ENCODE data around the gene ALDH2. TPM values are rescaled to one million over a fixed set of nuclear protein-coding genes. Genes with fewer than 3 reads are reported as not detected.
A peak's percentile ranks its signal among the peaks of the same experiment; 100 is the strongest.
"Not testable (repeated sequence)": the region's sequence is repeated elsewhere in the genome, so short reads cannot be mapped to it uniquely, and the experiment has no call there.

ALDH2 gene
- total RNA-seq, 1 donor from 2014 or later, result 68.4 TPM

GRCh38 chr12:111824312-111824711, 57.6 kb downstream of the ALDH2 start:
- H3K4me3 Mint-ChIP-seq (ENCODE audit: unreplicated experiment); H3K36me3 Mint-ChIP-seq (ENCODE audit: unreplicated experiment); H3K27ac Mint-ChIP-seq (ENCODE audit: unreplicated experiment); DNase-seq (ENCODE audit: extremely low spot score, unreplicated experiment); H3K4me1 Mint-ChIP-seq (ENCODE audit: unreplicated experiment); H3K9me3 Mint-ChIP-seq (ENCODE audit: unreplicated experiment): not testable (repeated sequence)
- H3K27me3 Mint-ChIP-seq (ENCODE audit: unreplicated experiment), result peaks cover 57% of the 10 kb centered on the region
- peak; percentile 46 for TF ChIP-seq CTCF (IDR thresholded peaks at IDR 0.05)

- Mint-ChIP-seq H3K4me3 (ENCODE audit: unreplicated experiment) (no peak overlapping the region), H3K4me1 (ENCODE audit: unreplicated experiment) (no peaks in the 10 kb centered on the region), H3K27ac (ENCODE audit: unreplicated experiment) (no peak overlapping the region), H3K9me3 (ENCODE audit: unreplicated experiment) (no peaks in the 10 kb centered on the region), H3K27me3 (ENCODE audit: unreplicated experiment) (peaks cover 47% of the 10 kb centered on the region), H3K36me3 (ENCODE audit: unreplicated experiment) (no peaks in the 10 kb centered on the region)
- no peak for DNase-seq (ENCODE audit: extremely low spot score, unreplicated experiment)
- no peak for TF ChIP-seq CTCF (IDR thresholded peaks at IDR 0.05)
Observed at GRCh38 chr12:111825509-111825908, 58.8 kb downstream of the ALDH2 start.

GRCh38 chr12:111826316-111826715, 59.6 kb downstream of the ALDH2 start:
- Mint-ChIP-seq H3K4me3 (ENCODE audit: unreplicated experiment) (no peak overlapping the region), H3K9me3 (ENCODE audit: unreplicated experiment) (no peaks in the 10 kb centered on the region), H3K27me3 (ENCODE audit: unreplicated experiment) (peaks cover 40% of the 10 kb centered on the region), H3K36me3 (ENCODE audit: unreplicated experiment) (no peaks in the 10 kb centered on the region), H3K4me1 (ENCODE audit: unreplicated experiment) (no peaks in the 10 kb centered on the region), H3K27ac (ENCODE audit: unreplicated experiment) (no peak overlapping the region)
- no peak for DNase-seq (ENCODE audit: extremely low spot score, unreplicated experiment)
- TF ChIP-seq CTCF (IDR thresholded peaks at IDR 0.05), result no peak

GRCh38 chr12:111826992-111827391, 60.3 kb downstream of the ALDH2 start:
- H3K4me3 Mint-ChIP-seq (ENCODE audit: unreplicated experiment), result no peak overlapping the region

GRCh38 chr12:111827907-111828306, 61.2 kb downstream of the ALDH2 start:
- Mint-ChIP-seq H3K36me3 (ENCODE audit: unreplicated experiment) (no peaks in the 10 kb centered on the region), H3K27ac (ENCODE audit: unreplicated experiment) (no peak overlapping the region), H3K27me3 (ENCODE audit: unreplicated experiment) (peaks cover 31% of the 10 kb centered on the region), H3K4me3 (ENCODE audit: unreplicated experiment) (no peak overlapping the region), H3K9me3 (ENCODE audit: unreplicated experiment) (no peaks in the 10 kb centered on the region), H3K4me1 (ENCODE audit: unreplicated experiment) (no peaks in the 10 kb centered on the region)
- no peak for DNase-seq (ENCODE audit: extremely low spot score, unreplicated experiment)
- no peak for TF ChIP-seq CTCF (IDR thresholded peaks at IDR 0.05)

More at GRCh38 chr12:111826992-111827391, 60.3 kb downstream of the ALDH2 start:
- Mint-ChIP-seq H3K4me1 (ENCODE audit: unreplicated experiment) (no peaks in the 10 kb centered on the region), H3K27ac (ENCODE audit: unreplicated experiment) (no peak overlapping the region), H3K27me3 (ENCODE audit: unreplicated experiment) (peaks cover 34% of the 10 kb centered on the region), H3K9me3 (ENCODE audit: unreplicated experiment) (no peaks in the 10 kb centered on the region), H3K36me3 (ENCODE audit: unreplicated experiment) (no peaks in the 10 kb centered on the region)
- no peak for TF ChIP-seq CTCF (IDR thresholded peaks at IDR 0.05)
- DNase-seq (ENCODE audit: extremely low spot score, unreplicated experiment), result no peak
